GM19035 (cell line): Measurements from ENCODE around the gene RUFY3.
"Not testable (repeated sequence)": the region's sequence is repeated elsewhere in the genome, so short reads cannot be mapped to it uniquely, and the experiment has no call there.

Experiments
- ATAC-seq: cut with Tn5 transposase; IDR thresholded peaks from one replicate; pipeline ENCODE4 v1.9.1; 2021; ENCODE audit not compliant: unreplicated experiment

The RUFY3 gene

GRCh38 chr4:70705183-70706043 lies 16.4 kb upstream of the RUFY3 start:
- ATAC-seq: peak; percentile 57

GRCh38 chr4:70706044-70706461 lies 15.7 kb upstream of the RUFY3 start:
- ATAC-seq: no peak

- ATAC-seq: no peak
These were observed 15.2 kb upstream of the RUFY3 start for GRCh38 chr4:70706516-70706915.

- ATAC-seq: no peak
These were observed 12.1 kb upstream of the RUFY3 start for GRCh38 chr4:70709611-70710205.

GRCh38 chr4:70711599-70711998 lies 10.2 kb upstream of the RUFY3 start:
- no peak for ATAC-seq

- no peak for ATAC-seq
These were observed 9.6 kb upstream of the RUFY3 start for GRCh38 chr4:70712150-70712549.

GRCh38 chr4:70712604-70713452 lies 8.9 kb upstream of the RUFY3 start:
- no peak for ATAC-seq

GRCh38 chr4:70713453-70714078 lies 8.2 kb upstream of the RUFY3 start:
- ATAC-seq: peak; percentile 42

- ATAC-seq: peak; percentile 54
These were observed 7.5 kb upstream of the RUFY3 start for GRCh38 chr4:70714079-70714887.

GRCh38 chr4:70715097-70715496 lies 6.7 kb upstream of the RUFY3 start:
- no peak for ATAC-seq

- no peak for ATAC-seq
These were observed 2.8 kb upstream of the RUFY3 start for GRCh38 chr4:70718811-70719604.

- no peak for ATAC-seq
These were observed 531 bp downstream of the RUFY3 start for GRCh38 chr4:70722199-70722791.

GRCh38 chr4:70724463-70724862 lies 2.7 kb downstream of the RUFY3 start:
- ATAC-seq: no peak

- ATAC-seq: no peak
These were observed 3.9 kb downstream of the RUFY3 start for GRCh38 chr4:70725633-70726032.

- not testable (repeated sequence) for ATAC-seq
These were observed 4.8 kb downstream of the RUFY3 start for GRCh38 chr4:70726515-70726914.

- ATAC-seq: no peak
These were observed 6.3 kb downstream of the RUFY3 start for GRCh38 chr4:70728091-70728490.

GRCh38 chr4:70732878-70733277 lies 11.1 kb downstream of the RUFY3 start:
- not testable (repeated sequence) for ATAC-seq

- peak; percentile 81 for ATAC-seq
These were observed 12.6 kb downstream of the RUFY3 start for GRCh38 chr4:70734168-70734954.
